Activated CD8-positive, alpha-beta T cell treated with anti-CD3 and anti-CD28 coated beads for 36 hours (primary cell): ENCODE results near the gene NNT. TPM values are rescaled to one million over a fixed set of nuclear protein-coding genes. Genes with fewer than 3 reads are reported as not detected.
"Not testable (repeated sequence)": the region's sequence is repeated elsewhere in the genome, so short reads cannot be mapped to it uniquely, and the experiment has no call there.

Source experiments
- ATAC-seq: fragments of 200-7000 bp; cut with Tn5 transposase; one replicate; pipeline ENCODE4 v1.10.0; 2021; ENCODE audit warnings: mild to moderate bottlenecking, moderate library complexity
- CTCF ChIA-PET: fragments of 350-600 bp; sonication (Branson Sonifier 250); formaldehyde crosslinking; loops from one replicate; lab custom pipeline; 2021; ENCODE audit warnings: antibody characterized with exemption; lab: Charles Lee
- POLR2A ChIA-PET: fragments of 350-600 bp; sonication (Branson Sonifier 250); formaldehyde crosslinking; loops from one replicate; lab custom pipeline; 2021; ENCODE audit warnings: antibody characterized with exemption; lab: Charles Lee
- DNase-seq: peaks from one replicate; pipeline ENCODE4 v3.0.0-alpha.2; 2020
- H3K27ac Mint-ChIP-seq: one replicate; pipeline ENCODE4 v1.8.0; 2021; ENCODE audit warnings: mild to moderate bottlenecking, mixed read lengths
- H3K27me3 Mint-ChIP-seq: one replicate; pipeline ENCODE4 v1.8.0; 2021; ENCODE audit warnings: mixed read lengths
- H3K36me3 Mint-ChIP-seq: one replicate; pipeline ENCODE4 v1.8.0; 2021; ENCODE audit warnings: low read depth, mixed read lengths
- H3K4me1 Mint-ChIP-seq: one replicate; pipeline ENCODE4 v1.8.0; 2021; ENCODE audit warnings: low read depth, mixed read lengths
- H3K4me3 Mint-ChIP-seq: one replicate; pipeline ENCODE4 v1.8.0; 2021; ENCODE audit warnings: mild to moderate bottlenecking, moderate library complexity, mixed read lengths
- H3K9me3 Mint-ChIP-seq: one replicate; pipeline ENCODE4 v1.8.0; 2021; ENCODE audit warnings: mixed read lengths
- intact Hi-C: fragments of 100-400 bp; cut with micrococcal nuclease; formaldehyde crosslinking; loops from one replicate; pipeline ENCODE4 v1.10.0; 2022
- total RNA-seq, 2 experiments: library from RNA; stranded (reverse); gene quantifications; one replicate each; pipeline ENCODE4 v1.2.3, GENCODE V29; 2021
- TF ChIP-seq, protein P1 (sequence below): fragments of 200-600 bp; IDR thresholded peaks from one replicate; pipeline ENCODE4 v1.8.0; 2022; ENCODE audit warnings: antibody characterized with exemption, mild to moderate bottlenecking

Gene NNT
- total RNA-seq, 2 experiments from 2014 or later, result 72.0 to 78.4 TPM

DNA sequence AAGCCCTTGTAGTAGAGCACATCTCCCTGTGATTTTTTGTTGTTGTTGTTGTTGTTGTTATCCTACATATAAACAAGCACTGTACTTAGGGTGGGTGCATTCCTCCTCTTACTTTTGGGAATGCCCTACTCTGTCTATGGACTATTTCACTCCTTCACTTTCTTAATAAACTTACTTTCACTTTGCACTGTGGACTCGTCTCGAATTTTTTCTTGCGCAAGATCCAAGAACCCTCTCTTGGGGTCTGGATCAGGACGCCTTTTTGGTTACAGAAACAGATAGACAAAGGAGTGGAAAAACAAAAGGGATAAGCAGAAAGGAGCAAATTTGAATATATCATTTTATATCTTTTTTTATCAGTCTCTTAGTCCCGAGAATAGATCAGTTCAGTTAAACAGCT lies 31.7 kb upstream of the NNT start:
- H3K27me3 Mint-ChIP-seq, result peaks cover 1% of the 10 kb centered on the region
- H3K27ac Mint-ChIP-seq, result no peak overlapping the region
- DNase-seq, result no peak
- H3K4me1 Mint-ChIP-seq, result peaks cover 7% of the 10 kb centered on the region
- intact Hi-C loops, result no loop called here
- peaks cover 13% of the 10 kb centered on the region for H3K36me3 Mint-ChIP-seq
- no peaks in the 10 kb centered on the region for H3K9me3 Mint-ChIP-seq
- POLR2A ChIA-PET, result no interaction called here
- no peak overlapping the region for H3K4me3 Mint-ChIP-seq
- ATAC-seq, result no peak
- CTCF ChIA-PET, result no interaction called here
- TF ChIP-seq, protein P1, sequence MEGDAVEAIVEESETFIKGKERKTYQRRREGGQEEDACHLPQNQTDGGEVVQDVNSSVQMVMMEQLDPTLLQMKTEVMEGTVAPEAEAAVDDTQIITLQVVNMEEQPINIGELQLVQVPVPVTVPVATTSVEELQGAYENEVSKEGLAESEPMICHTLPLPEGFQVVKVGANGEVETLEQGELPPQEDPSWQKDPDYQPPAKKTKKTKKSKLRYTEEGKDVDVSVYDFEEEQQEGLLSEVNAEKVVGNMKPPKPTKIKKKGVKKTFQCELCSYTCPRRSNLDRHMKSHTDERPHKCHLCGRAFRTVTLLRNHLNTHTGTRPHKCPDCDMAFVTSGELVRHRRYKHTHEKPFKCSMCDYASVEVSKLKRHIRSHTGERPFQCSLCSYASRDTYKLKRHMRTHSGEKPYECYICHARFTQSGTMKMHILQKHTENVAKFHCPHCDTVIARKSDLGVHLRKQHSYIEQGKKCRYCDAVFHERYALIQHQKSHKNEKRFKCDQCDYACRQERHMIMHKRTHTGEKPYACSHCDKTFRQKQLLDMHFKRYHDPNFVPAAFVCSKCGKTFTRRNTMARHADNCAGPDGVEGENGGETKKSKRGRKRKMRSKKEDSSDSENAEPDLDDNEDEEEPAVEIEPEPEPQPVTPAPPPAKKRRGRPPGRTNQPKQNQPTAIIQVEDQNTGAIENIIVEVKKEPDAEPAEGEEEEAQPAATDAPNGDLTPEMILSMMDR, result no peak

DNA sequence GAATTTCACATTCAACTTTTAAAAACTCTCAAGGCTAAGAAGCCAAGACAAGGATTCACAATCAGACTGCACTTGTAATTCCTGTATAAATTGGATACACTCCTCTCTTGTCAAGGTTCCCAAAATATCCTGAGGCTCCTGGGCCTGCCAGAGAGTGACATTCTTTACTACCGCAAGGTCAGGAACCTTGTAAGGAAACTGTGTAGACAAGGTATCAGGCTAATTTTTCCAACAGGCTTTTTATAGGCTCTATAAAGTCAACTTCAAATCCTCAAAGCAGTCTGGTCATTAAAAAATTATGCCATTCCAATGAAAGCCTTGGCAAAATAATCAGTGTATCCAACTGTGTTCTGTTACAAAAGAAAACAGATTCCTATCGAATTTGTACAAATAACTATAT lies 30.6 kb upstream of the NNT start:
- ChIA-PET CTCF (no interaction called here), POLR2A (no interaction called here)
- ATAC-seq (no peak), DNase-seq (no peak)
- intact Hi-C loops, result no loop called here
- peaks cover 20% of the 10 kb centered on the region for H3K36me3 Mint-ChIP-seq
- no peak overlapping the region for H3K27ac Mint-ChIP-seq
- H3K4me3 Mint-ChIP-seq, result no peak overlapping the region
- peaks cover 6% of the 10 kb centered on the region for H3K4me1 Mint-ChIP-seq
- TF ChIP-seq, protein P1, result no peak
- H3K9me3 Mint-ChIP-seq, result no peaks in the 10 kb centered on the region
- no peaks in the 10 kb centered on the region for H3K27me3 Mint-ChIP-seq

DNA sequence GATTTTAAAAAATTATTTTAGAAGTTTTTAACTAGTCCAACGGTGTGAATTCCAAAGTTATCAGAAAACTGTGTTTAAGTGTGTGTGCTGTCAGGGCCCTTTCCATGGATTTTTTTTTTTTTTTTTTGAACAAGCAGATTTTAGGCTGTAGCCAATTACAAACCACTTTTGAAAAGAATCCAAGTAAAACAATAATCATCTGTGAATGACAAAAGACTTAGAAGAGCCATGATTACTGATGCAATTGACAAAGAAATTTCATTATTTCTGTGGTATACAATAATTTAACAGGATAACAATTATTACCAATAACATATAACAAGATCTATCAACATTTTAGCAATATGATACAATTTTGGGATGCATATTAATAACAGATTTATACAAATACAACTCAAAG lies 29.9 kb upstream of the NNT start:
- Mint-ChIP-seq H3K27ac (no peak overlapping the region), H3K9me3 (no peaks in the 10 kb centered on the region), H3K27me3 (no peaks in the 10 kb centered on the region), H3K4me3 (no peak overlapping the region), H3K36me3 (peaks cover 20% of the 10 kb centered on the region), H3K4me1 (peaks cover 2% of the 10 kb centered on the region)
- no peak for DNase-seq
- no peak for ATAC-seq
- ChIA-PET POLR2A (no interaction called here), CTCF (no interaction called here)
- TF ChIP-seq, protein P1, result no peak
- intact Hi-C loops, result no loop called here

DNA sequence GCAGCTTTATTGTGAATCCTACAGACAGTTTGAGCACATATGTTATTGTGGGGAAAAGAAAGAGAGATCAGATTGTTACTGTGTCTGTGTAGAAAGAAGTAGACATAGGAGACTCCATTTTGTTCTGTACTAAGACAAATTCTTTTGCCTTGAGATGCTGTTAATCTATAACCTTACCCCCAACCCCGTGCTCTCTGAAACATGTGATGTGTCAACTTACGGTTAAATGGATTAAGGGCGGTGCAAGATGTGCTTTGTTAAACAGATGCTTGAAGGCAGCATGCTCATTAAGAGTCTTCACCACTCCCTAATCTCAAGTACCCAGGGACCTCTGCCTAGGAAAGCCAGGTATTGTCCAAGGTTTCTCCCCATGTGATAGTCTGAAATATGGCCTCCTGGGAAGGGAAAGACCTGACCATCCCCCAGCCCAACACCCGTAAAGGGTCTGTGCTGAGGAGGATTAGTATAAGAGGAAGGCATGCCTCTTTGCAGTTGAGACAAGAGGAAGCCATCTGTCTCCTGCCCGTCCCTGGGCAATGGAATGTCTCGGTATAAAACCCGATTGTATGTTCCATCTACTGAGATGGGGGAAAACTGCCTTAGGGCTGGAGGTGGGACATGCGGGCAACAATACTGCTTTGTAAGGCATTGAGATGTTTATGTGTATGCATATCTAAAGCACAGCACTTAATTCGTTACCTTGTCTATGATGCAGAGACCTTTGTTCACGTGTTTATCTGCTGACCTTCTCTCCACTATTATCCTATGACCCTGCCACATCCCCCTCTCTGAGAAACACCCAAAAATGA lies 22.4 kb upstream of the NNT start:
- ATAC-seq, H3K27me3 Mint-ChIP-seq, H3K27ac Mint-ChIP-seq, H3K4me1 Mint-ChIP-seq, POLR2A ChIA-PET, H3K9me3 Mint-ChIP-seq, DNase-seq, intact Hi-C loops, H3K4me3 Mint-ChIP-seq: not testable (repeated sequence)
- peaks cover 20% of the 10 kb centered on the region for H3K36me3 Mint-ChIP-seq
- CTCF ChIA-PET, result interaction anchor here (1.3 kb wide), 1 partner anchor 97 kb away, joined by 3 read pairs; the partner anchor contains the start of gene TMEM267

DNA sequence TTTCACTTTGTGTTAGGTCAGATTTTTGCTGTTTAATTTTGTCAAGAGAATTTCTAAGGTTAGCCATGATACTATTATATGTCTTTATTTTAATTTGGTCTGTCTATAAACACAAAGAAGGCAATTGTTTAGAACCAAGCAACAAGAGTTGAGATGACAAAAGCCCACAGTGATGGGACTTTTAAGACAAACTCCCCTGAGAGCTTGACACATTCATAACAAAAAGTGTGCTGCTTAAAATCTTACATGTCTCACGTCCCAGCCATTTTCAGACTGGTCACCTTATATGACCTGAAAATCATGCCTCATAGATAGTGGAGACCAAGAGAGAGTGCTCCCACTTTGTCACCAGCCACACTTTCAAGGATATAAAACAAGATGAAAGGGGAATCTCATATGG lies 21.6 kb upstream of the NNT start:
- ATAC-seq, result no peak
- Mint-ChIP-seq H3K27ac (no peak overlapping the region), H3K9me3 (no peaks in the 10 kb centered on the region), H3K4me3 (no peak overlapping the region), H3K27me3 (no peaks in the 10 kb centered on the region), H3K4me1 (no peaks in the 10 kb centered on the region), H3K36me3 (peaks cover 16% of the 10 kb centered on the region)
- CTCF ChIA-PET, result no interaction called here
- POLR2A ChIA-PET, result no interaction called here
- TF ChIP-seq, protein P1, result no peak
- DNase-seq, result no peak
- intact Hi-C loops, result no loop called here
